GM04504 (cell line): Measurements from ENCODE around the gene PPAT.
"Not testable (repeated sequence)": the region's sequence is repeated elsewhere in the genome, so short reads cannot be mapped to it uniquely, and the experiment has no call there.

ENCODE experiments used
- DNase-seq: peaks from one replicate; pipeline ENCODE4 v3.0.0-alpha.2; 2012; ENCODE audit warnings: low read depth

PPAT gene

GRCh38 chr4:56374956-56375355, 60.5 kb downstream of the PPAT start:
- no peak for DNase-seq

- no peak for DNase-seq
These were observed 62.6 kb downstream of the PPAT start for GRCh38 chr4:56372774-56373173.

GRCh38 chr4:56371426-56372220, 63.8 kb downstream of the PPAT start:
- no peak for DNase-seq

- DNase-seq, result no peak
These were observed 65.0 kb downstream of the PPAT start for GRCh38 chr4:56370377-56370776.

DNA sequence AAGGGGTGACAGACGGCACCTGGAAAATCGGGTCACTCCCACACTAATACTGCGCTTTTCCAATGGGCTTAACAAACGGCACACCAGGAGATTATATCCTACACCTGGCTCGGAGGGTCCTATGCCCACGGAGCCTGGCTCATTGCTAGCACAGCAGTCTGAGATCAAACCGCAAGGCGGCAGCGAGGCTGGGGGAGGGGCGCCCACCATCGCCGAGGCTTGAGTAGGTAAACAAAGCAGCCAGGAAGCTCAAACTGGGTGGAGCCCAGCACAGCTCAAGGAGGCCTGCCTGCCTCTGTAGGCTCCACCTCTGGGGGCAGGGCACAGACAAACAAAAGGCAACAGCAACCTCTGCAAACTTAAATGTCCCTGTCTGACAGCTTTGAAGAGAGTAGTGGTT, 72.4 kb downstream of the PPAT start:
- not testable (repeated sequence) for DNase-seq

DNA sequence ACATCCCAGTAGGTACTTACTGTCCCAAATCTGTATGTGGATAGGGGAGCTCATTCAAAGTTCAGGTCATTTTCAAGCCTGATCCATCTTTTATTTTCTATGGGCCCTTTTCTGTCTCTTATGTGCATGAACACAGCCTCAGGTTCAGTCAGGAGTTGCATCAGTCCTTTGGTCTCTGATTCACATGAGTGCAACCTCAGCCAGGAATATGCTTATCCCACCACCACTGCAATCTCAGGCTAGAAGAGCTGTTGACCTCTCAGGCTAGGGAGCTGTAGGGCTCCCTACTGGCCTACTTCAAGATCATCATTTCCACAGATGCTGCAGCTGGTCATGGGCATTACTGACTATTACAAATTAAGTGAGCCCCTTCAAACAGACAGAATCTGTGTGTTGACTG, 75.3 kb downstream of the PPAT start:
- no peak for DNase-seq

DNA sequence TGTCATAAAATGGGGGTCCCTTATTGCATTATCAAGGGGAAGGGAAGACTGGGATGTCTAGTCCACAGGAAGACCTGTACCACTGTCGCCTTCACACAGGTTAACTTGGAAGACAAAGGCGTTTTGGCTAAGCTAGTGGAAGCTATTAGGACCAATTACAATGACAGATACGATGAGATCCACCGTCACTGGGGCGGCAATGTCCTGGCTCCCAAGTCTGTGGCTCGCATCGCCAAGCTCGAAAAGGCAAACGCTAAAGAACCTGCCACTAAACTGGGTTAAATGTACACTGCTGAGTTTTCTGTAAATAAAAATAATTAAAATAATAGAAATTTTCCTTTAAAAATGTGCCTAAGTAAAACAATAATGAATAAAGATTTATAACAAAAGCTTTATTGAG, 78.8 kb downstream of the PPAT start:
- DNase-seq, result no peak

GRCh38 chr4:56348576-56348975, 86.8 kb downstream of the PPAT start:
- no peak for DNase-seq

DNA sequence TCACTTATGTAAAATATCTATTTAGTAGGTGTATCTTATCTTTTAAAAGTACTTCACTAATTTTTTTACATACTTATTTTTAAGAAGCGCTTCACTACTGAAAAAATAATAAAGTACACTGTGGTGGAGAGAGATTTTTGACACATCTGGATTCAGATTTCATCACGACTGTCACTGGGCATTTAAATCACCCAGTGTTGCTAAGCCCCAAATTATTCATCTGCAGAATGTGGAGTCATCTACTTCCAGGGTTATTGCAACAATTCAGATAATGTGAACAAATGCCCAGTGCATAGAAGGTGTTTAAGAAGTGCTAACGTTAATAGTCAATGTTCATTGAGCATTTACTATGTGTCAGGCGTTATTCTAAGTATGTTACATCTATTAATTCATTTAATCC, 90.0 kb downstream of the PPAT start:
- DNase-seq, result peak; percentile 15
